Measurements from ENCODE around the gene SOBP.
"Not testable (repeated sequence)": the region's sequence is repeated elsewhere in the genome, so short reads cannot be mapped to it uniquely, and the experiment has no call there.

SOBP gene

DNA sequence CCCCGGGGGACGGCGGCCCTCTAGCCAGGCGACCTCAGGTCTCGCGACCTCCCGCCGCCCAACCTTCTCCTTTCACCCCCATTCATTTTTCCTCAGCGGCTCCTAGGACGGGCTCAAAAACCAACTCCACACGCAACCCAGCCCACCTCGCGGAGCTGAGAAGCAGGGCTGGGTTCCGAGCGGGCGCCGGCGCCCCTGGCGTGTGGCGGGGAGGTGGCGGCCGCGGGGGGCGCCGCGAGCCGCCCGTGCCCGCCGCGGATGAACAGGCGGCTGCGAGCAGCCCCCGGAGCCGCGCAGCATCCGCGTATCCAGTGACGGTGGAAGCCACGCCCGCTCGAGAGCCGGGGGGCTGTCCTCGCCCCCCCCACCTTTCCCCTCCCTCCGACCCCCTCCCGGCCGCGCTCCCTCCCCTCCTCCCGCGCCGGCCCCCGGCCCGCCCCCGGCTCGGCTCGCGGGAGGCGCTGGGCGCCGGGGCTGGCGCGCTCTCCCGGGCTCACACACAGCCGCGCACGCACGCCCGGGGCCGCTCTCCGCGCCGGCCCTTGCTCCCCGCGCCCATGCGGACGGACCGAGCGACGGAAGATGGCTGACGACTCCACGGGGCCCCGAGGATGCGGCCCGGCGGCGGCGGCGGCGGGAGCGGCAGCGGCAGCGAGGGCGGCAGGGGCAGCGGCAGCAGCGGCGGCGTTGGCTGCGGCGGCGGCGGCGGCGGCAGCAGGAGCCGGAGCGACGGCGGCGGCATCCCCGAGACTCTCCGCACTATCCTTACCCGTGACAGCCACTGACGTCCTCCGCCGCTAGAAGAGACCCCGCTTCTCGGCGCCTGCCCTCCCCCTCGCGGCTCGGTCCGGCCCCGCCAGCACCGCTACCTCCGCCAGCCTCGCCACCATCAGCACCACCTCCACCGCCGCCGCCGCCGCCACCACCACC, at the start of gene SOBP:
Gene SOBP, plus strand, starts transcription at position 482 of the 930 bp plus-strand sequence. CDS start 500 bp downstream, outside the sequence.
- DNase-seq (ENCODE audit: low read depth, low spot score): peak; percentile 40

GRCh38 chr6:107440936-107441335, 49.0 kb upstream of the SOBP start:
- no peak for DNase-seq (ENCODE audit: low read depth, low spot score)

DNA sequence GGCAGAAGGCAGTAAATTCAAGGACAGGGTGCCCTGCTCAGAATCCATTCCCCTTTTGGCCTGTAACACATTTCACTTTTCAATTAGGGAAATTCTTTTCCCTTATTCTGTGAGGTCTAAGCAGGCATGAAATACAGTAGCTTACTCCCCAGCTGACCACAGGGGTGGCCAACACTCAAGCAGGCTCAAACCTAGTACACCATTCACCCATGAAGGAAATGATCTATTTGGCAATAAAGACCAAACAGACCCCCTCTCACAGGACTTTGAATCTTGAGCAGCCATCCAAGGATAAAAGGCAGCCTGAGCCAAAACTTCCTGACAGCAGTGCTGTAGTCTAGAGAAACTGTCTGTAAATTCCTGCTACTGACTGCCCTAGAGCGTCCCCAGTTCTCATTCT, 48.2 kb upstream of the SOBP start:
- no peak for DNase-seq (ENCODE audit: low read depth, low spot score)

- no peak for DNase-seq (ENCODE audit: low read depth, low spot score)
Measured at GRCh38 chr6:107442938-107443607, 46.8 kb upstream of the SOBP start.

GRCh38 chr6:107443608-107444267, 46.2 kb upstream of the SOBP start:
- DNase-seq (ENCODE audit: low read depth, low spot score): no peak

DNA sequence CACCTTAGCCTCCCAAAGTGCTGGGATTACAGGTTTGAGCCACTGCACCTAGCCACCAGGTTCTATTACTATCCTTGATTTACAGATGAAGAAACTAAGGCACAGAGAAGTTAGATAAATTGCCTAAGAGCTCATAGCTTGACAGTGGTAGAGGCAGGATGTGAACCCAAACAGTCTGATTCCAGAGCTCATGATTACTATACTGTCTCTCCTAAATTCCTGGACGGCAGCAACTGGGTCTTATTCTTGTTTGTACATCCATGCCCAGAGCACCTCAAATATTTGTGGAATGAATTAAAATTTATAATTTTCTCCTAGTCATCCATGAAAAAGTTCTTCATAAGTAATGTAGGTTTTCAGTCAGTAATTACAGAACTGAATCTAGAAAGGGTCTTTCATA, 45.6 kb upstream of the SOBP start:
- no peak for DNase-seq (ENCODE audit: low read depth, low spot score)

DNA sequence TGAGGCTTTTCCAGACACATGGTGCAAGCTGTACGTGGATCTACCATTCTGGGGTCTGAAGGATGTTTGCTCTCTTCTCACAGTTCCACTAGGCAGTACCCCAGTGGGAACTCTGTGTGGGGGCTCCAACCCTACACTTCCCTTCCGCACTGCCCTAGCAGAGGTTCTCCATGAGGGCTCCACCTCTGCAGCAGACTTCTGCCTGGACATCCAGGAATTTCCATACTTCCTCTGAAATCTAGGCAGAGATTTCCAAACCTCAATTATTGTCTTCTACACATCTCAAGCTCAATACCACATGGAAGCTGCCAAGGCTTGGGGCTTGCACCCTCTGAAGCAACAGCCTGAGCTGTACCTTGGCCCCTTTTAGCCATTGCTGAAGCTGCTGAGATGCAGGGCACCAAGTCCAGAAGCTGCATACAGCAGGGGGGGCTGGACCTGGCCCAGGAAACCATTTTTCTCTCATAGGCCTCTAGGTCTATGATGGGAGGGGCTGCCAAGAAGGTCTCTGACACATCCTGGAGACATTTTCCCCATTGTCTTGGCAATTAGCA, 42.2 kb upstream of the SOBP start:
- no peak for DNase-seq (ENCODE audit: low read depth, low spot score)

DNA sequence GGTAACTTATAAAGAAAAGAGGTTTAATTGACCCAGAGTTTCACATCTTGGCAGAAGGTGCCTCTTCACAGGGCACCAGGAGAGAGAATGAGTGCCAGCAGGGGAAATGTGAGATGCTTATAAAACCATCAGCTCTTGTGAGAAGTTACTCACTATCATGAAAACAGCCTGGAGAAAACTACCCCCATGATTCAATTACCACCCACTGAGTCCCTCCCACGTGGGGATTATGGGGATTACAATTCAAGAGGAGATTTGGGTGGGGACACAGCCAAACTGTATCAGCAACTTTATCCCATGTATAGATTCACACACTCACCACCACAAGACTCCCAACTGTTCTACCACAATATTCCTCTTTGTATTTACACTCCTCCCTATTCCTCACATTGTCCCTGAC, 41.1 kb upstream of the SOBP start:
- DNase-seq (ENCODE audit: low read depth, low spot score): no peak

DNA sequence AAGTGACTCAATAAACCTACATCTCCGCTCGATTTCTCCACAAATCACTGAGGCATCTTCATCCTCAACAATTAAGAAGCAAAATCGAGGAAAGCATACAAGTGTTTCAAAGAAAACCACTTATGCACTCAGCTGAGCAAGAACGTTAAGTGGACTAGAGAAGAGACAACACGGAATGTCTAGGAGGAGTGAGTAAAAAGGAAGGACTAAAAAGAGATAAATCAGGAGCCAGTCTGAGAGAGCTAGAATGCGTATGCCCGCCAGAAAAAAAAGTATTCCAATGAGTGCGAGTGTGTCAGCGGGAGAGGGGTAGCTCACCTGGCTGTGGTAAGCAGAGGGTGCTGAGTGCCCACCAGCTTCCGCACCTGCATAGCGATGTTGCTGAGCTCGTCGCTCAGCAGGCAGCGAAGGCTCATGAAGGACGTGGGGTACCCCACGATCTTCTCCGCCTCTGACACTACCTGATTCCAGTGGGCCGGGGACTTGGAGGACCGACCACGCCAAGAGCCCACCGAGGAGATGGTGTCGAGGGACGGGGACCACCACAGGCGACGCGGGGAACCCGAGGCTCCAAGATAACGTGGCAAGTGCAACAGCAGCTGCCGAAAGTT, 31.1 kb upstream of the SOBP start:
- no peak for DNase-seq (ENCODE audit: low read depth, low spot score)

- peak; percentile 97 for DNase-seq (ENCODE audit: low read depth, low spot score)
Measured at GRCh38 chr6:107459283-107460082, 30.4 kb upstream of the SOBP start, which contains the start of gene PDSS2. PDSS2 (minus strand) TSS chr6:107459564; CDS start chr6:107459285, 279 bp downstream.

GRCh38 chr6:107460083-107460631, 29.8 kb upstream of the SOBP start:
- no peak for DNase-seq (ENCODE audit: low read depth, low spot score)

- no peak for DNase-seq (ENCODE audit: low read depth, low spot score)
Measured at GRCh38 chr6:107466062-107466461, 23.9 kb upstream of the SOBP start.

- no peak for DNase-seq (ENCODE audit: low read depth, low spot score)
Measured at GRCh38 chr6:107470364-107470763, 19.6 kb upstream of the SOBP start.

GRCh38 chr6:107473660-107474059, 16.3 kb upstream of the SOBP start:
- no peak for DNase-seq (ENCODE audit: low read depth, low spot score)

- DNase-seq (ENCODE audit: low read depth, low spot score): not testable (repeated sequence)
Measured at GRCh38 chr6:107475360-107475759, 14.6 kb upstream of the SOBP start.

DNA sequence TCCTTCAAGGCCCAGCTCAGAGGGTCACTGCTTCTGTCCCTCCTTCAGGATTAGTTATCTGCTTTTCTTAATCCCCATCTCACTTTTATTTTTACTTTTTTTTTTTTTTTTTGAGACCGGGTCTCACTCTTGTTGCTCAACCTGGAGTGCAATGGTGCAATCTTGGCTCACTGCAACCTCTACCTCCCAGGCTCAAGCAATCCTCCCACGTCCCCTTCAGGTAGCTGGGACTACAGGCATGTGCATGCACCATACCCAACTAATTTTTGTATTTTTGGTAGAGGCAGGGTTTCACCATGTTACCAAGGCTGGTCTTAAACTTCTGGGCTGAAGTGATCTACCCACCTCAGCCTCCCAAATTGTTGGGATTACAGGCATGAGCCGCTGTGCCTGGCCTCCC, 14.1 kb upstream of the SOBP start:
- not testable (repeated sequence) for DNase-seq (ENCODE audit: low read depth, low spot score)

GRCh38 chr6:107479089-107479690, 10.7 kb upstream of the SOBP start:
- DNase-seq (ENCODE audit: low read depth, low spot score): no peak

GRCh38 chr6:107485157-107485556, 4.8 kb upstream of the SOBP start:
- no peak for DNase-seq (ENCODE audit: low read depth, low spot score)

DNA sequence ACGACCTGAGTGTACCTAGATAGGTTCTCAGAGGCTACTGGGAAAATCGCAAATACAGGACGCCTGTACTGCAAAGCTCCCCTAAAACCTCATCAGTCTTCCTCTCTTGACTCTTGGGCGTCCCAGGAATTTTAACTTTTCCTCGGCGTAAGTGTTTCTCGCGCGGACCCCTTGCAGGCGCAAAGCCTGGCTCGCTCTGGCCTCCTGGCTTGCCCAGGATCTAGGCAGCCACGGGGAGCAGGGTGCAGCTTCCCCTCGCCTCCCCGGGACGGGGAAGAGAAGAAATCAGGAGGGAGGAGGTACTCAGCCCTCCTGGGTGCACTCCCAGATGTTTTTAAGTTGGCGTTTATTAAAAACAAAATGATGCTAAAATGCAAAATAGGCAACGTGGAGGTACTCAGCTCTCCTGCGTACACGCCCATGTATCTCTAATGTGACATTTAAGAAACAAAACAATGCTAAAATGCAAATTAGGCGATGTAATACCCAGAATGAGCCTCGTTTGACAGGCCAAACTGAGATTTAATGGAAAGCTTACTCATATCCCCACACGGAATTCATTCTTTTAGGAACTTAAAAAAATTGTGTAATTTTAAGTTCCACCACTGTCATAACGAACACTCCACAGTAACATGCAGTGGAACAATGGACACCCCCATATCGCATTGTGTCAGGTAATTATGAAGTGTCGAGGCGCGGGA, 1.6 kb upstream of the SOBP start:
- DNase-seq (ENCODE audit: low read depth, low spot score): no peak

Measured in activated naive CD8-positive, alpha-beta T cell treated with anti-CD3 and anti-CD28 coated beads, Interleukin-2, amount 50 U/mL, for 16 hours (primary cell).